ENCODE data around the gene WNT11. TPM values are rescaled to one million over a fixed set of nuclear protein-coding genes. Genes with fewer than 3 reads are reported as not detected.

Gene WNT11
- not detected in 2 replicates for total RNA-seq

DNA sequence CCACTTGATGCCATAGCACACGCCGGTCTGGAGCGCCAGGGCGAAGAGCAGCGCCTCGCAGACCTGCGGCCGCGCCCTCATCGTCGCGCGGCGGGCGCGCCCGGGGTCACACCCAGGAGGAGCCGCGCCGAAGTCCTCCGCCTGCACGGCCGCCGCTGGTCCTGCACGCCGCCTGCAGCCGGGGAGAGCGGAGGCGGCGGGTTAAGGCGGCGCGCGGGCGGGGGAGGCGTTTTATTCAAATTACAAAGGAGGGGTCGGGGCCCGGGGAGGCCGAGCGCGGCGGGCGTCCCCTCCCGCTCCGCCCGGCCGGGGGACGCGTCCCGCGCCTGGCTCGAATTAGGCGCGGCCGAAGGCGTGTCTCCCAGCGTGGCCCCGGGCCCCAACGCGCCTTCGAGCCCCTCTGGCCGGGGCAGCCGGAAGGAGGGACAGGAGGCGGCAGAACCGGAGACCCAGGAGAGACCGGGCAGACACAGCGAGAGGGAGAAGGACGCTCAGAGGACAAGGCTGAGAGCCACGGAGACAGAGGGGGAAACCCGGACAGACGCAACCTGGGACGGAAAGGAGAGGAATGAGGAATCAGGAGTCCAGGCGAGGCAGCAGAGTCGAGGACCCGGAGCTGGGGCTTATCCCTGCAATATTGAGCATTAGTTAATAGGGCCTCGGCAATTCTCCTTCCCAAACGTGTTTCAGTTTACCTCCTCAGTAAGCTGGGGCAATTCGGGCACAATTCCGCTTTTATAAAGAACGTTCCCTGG, at the start of gene WNT11:
TSS of gene WNT11 (minus strand) at position 176 of the 755 bp plus-strand sequence. CDS start at position 81, 95 bp downstream.
- DNase-seq (ENCODE audit: low read depth) = no peak

- no peak for DNase-seq (ENCODE audit: low read depth)
Measured at GRCh38 chr11:76253416-76253815, 47.1 kb upstream of the WNT11 start.

DNA sequence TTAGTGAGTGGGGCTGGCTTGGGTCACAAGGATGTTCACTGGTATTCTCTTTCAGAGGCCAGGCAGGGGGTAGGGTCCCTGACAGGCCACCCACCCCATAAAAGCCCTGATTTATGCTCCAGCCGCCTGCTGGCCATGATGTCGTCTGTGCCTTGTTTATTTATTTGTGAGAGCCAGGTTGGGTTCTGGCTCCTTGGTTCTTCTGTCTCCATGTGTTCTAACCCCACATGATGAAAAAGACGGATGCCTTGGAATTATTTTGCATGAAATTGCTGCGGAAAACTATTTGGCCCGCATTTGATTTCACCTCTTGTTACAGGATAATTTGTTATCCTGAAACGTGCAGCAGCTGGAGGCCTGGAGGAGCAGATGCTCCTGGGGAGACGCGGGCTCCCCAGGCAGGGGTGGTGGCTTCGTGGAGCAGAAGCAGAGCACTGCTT, 46.3 kb upstream of the WNT11 start:
- DNase-seq (ENCODE audit: low read depth) = no peak

DNA sequence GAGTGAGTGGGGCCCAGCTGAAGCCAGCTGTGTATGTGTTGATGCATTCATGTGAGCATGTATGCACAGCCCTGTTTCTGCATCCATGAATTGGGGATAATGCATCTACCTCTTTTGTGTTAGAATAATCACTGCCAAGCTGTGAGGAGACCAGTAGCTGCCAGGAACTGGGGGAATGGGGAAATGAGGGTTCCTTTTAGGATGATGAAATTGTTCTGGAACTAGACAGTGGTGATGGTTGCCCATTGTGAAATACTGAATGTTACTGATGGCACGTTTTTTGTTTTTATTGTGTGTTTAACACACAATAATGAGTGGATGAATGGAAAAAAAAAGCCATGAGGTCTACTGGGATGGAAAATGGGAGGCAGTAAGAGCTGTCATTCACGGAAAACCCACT, 45.3 kb upstream of the WNT11 start:
- DNase-seq (ENCODE audit: low read depth) = no peak

GRCh38 chr11:76251226-76251575, 44.9 kb upstream of the WNT11 start:
- DNase-seq (ENCODE audit: low read depth) = no peak

- no peak for DNase-seq (ENCODE audit: low read depth)
Measured at GRCh38 chr11:76250520-76251225, 44.4 kb upstream of the WNT11 start.

DNA sequence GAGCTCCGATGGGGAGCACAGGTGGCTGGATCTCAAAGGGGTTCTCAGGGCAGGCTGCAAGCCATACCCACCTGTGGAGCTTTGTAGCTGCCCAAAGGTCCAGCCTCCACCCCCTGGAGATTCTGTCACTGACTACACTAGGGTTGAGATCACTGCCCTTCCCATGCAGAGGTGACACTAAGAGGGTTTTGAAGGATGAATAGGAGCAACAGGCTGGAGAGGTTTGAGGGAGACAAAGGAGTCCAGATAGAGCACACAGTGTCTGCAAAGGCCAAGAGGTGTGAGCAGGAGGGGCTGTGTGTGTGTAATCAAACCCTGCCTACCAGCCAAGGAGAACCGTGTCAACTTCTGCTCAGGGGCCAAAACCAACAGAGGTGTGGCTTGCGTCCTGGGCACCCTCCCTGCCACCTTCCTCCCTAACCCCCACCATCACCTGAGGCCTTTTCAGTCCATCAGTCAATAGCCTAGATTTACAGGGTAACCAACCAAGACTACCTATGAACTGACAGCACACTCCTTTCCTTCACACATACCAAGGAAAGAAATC, 43.0 kb upstream of the WNT11 start:
- no peak for DNase-seq (ENCODE audit: low read depth)

DNA sequence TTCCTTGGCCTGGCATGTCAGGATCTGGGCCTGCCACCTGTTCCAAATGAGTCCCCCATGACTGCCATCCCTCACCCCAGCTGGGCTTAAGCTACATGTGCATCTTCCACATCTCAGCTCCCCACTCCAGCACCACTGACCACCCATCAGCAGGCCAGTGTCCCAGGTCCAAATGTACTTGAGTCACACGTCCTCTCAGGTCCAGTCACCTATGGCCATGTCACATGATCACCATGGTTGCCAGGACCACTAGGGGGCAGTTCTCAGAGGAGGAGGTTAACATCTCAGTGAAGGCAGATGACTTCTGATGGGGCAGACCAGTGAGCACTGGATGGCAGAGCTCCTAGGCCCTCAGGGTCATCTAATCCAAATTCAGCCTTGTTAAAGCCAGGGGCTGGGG, 41.9 kb upstream of the WNT11 start:
- DNase-seq (ENCODE audit: low read depth) = no peak

DNA sequence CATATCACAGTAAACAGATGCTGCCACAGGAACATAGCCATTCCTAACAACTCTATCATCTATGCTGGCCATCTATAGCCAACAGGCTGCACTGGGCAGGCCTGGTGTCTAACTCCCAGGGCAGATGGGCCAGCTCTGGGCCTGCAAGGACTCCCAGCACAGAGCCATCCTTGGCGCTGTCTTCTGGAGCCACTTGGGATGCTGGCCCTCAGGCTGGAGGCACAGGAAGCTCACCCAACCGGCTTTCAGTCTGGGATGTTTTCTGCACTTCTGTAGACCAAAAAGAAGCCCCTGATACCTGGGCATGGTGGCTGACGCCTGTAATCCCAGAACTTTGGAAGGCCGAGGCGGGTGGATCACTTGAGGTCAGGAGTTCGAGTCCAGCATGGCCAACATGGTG, 40.8 kb upstream of the WNT11 start:
- no peak for DNase-seq (ENCODE audit: low read depth)

DNA sequence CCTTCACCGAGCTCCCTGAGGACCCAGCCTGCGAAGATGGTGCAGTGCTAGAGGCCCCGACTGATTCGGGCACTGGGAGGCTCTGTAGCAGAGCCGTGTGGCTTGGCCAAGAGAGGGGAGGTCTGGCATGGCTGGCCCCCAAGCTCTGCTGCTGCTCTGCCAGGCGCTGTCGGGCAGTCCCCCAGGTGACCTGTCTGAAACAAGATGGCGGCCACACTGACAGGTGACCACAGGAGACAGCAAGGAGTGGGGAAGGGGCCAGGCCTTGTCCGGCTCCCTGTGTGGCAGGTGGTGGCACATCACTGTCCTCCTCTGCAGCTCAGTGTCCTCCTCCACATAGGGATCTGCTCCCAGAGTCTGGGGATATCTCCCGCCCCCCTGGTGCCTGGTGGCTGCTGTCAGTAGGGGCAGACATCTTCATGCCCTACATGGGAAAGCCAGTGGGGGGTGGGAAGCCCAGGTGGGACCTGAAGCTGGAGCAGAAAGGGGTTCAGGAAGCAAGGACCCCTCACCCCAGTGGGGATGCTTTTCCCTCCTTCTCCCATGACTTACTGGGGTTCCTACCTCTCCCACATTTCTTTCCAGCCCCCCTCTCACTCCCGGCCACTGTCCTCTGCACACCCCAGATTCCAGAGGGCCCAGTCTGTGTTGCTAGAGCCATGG, 40.1 kb upstream of the WNT11 start:
- no peak for DNase-seq (ENCODE audit: low read depth)

GRCh38 chr11:76245720-76246119, 39.4 kb upstream of the WNT11 start:
- no peak for DNase-seq (ENCODE audit: low read depth)

- no peak for DNase-seq (ENCODE audit: low read depth)
Measured at GRCh38 chr11:76244316-76244851, 38.1 kb upstream of the WNT11 start.

DNA sequence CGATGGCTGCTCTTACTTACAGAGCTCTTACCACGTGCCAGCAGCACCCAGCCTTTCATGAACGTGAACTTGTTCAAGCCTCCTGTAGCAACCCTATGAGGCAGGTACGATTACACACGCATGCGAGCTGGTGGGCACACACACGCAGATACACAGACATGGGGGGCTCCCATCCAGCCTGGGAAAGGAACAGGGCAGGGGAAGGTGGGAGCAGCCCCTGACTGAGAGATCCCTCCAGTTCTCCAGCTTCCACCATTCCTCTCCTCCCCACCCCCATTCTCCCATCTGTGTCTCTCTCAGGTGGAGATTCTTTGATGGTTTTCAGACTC, 37.6 kb upstream of the WNT11 start:
- DNase-seq (ENCODE audit: low read depth) = no peak

DNA sequence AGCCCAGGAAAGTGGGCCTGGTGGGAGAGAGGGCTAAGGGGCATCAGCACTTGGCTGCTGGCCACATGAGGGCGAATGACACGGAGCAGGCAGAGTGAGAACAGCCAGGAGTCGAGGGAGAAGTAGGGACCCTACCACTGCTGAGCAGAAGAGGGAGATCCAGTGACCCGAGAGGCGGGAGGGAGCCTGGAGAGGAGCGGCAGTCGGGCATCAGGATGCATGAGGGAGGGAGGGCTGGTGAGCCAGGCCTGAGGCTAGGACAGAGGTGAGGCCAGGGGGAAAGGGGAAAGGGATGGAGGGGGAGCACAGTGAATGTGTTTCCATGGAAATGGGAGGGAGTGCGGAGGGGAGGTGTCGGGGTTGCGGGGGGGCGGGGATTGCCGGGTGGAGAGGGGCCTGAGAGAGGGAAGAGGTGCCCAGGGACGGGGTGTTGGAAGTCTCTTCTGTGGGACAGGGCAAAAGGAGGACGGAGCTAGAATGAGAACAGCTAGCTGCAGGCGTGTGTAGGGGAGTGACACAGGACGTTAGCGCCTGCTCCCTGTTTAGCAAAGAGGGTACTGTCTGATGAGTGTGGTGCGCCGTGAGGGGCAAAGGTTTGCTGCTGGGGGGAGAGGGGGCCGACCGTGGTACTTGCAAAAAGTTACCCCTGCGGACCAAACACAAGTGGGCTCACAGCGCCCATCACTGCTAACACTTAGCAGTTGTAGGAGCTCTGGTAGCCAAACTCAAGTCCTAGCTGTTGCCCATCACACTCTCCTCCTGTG, 37.1 kb upstream of the WNT11 start:
- DNase-seq (ENCODE audit: low read depth) = no peak

DNA sequence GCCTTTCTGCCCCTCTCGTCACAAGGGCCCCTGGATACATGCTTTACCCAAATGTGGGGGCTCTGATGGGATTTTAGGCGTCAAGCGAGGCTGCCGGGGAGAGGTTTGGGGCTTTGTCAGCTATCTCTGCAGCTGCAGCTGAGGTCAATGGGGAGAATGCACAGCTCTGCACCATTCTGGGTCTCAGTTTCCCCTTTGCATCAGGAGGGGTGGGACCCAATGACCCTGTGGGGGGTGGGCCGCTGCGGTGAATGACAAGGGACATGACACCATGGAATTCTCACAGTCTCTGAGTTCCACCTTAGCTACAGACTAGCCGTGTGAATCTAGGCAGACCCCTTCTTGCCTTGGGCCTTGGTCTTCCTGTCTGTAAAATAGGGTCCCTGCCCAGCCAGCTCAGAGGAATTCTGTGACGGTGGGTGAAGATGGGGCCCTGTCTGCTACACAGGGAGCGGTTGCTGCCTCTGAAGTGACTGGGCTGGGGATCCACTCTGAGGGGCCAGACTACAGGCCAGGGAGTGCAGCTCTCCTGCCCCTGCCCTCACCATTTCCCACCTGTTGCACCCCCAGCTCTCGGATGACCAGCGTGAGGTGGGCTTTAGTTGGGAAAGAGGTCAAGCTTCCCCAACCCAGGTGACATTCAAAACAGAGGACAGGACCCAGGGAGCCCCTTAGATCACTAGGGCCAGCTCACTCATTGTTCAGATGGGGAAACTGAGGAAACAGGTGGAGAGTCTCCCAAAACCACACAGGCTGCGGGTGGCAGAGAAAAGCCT, 35.9 kb upstream of the WNT11 start:
- no peak for DNase-seq (ENCODE audit: low read depth)

GRCh38 chr11:76241243-76242000, 35.1 kb upstream of the WNT11 start:
- no peak for DNase-seq (ENCODE audit: low read depth)

- DNase-seq (ENCODE audit: low read depth) = no peak
Measured at GRCh38 chr11:76240666-76241065, 34.4 kb upstream of the WNT11 start.

- no peak for DNase-seq (ENCODE audit: low read depth)
Measured at GRCh38 chr11:76240161-76240540, 33.8 kb upstream of the WNT11 start.

DNA sequence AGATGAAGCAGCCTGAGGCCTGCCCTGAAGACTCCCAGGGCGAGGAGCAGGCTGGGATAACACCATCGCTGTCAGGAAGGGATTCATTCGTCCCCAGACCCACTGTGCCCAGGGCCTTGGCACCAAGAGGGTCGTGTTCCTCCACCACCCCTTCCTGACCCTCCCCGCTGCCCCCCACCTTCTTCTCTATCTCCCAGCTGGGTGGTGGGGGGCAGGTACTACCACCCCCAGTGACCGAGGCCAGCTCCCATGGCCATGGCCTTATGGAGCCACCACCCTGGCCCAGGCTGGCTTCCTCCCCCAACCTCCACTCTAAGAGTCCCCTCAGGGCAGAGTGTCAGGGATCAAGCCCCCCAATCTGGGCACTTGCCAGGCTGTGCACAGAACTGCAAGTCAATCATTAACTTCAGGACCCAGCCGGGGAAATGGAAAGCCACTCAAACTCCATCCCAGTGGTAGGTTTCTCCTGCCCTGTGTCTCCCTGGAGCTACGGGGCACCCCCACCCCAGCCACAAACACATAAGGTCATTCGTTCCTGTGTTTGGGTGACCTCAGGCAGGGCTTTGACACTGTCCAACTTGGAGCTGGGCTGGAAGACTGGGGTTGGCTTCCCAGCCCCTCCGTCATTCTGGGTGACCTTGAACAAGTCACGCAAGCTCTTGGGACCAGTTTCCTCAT, 33.3 kb upstream of the WNT11 start:
- DNase-seq (ENCODE audit: low read depth) = no peak

DNA sequence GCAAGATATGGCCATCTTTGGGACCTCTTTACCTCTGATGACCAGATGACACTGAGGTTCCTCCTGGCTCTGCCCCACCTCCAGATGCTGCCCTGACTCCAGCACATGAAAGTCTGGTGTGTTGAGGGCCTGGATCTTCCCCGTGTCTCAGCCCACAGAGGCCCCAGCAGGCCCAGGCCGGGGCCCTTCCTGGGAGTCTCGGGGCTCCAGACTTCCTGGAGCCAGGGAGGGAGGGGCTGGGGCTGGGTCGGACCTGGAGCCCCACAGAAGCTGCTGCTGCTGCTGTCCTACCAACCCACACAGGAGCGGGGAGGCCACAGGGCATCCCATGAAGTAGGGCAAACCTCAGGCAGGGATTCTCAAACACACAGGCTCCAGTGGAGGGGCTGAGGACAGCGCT, 32.2 kb upstream of the WNT11 start:
- DNase-seq (ENCODE audit: low read depth) = no peak
